SU-DHL-6 (cell line): Measurements from ENCODE around the gene SAG.
A peak's percentile ranks its signal among the peaks of the same experiment; 100 is the strongest.

Source experiments
- H2AFZ ChIP-seq: fragments of 200-600 bp; sonication (generic); 2 replicates; pipeline ENCODE4 v1.6.1; 2014; ENCODE audit warnings: low read depth, mild to moderate bottlenecking, moderate library complexity, mixed read lengths, antibody characterized with exemption, low read length; ENCODE audit not compliant: severe bottlenecking
- H3F3A ChIP-seq: fragments of 200-600 bp; shearing (Covaris generic); 2 replicates; pipeline ENCODE4 v1.6.0; 2016; ENCODE audit warnings: antibody characterized with exemption, mild to moderate bottlenecking; ENCODE audit not compliant: insufficient read depth
- H3K27ac ChIP-seq: fragments of 200-600 bp; sonication (generic); 2 replicates; pipeline ENCODE4 v1.5.1; 2016; ENCODE audit warnings: low read depth, mild to moderate bottlenecking, low read length, moderate library complexity, mixed read lengths
- H3K27me3 ChIP-seq: fragments of 200-600 bp; sonication (generic), shearing (Covaris generic); 2 replicates; pipeline ENCODE4 v1.6.0; 2014; ENCODE audit warnings: mild to moderate bottlenecking, low read length
- H3K36me3 ChIP-seq: fragments of 200-600 bp; sonication (generic); 2 replicates; pipeline ENCODE4 v1.6.1; 2014; ENCODE audit warnings: mild to moderate bottlenecking, low read length, mixed read lengths
- H3K4me2 ChIP-seq: fragments of 300-600, 200-600 bp; shearing (Covaris generic), sonication (generic); 2 replicates; pipeline ENCODE4 v1.6.0; 2014; ENCODE audit warnings: low read length, low read depth, mild to moderate bottlenecking; ENCODE audit not compliant: poor library complexity, severe bottlenecking
- H3K4me3 ChIP-seq: fragments of 200-600 bp; sonication (generic); 2 replicates; pipeline ENCODE4 v1.5.1; 2014; ENCODE audit warnings: antibody characterized with exemption, low read length, mild to moderate bottlenecking, mixed read lengths; ENCODE audit not compliant: insufficient read depth, poor library complexity, severe bottlenecking
- H3K79me2 ChIP-seq: fragments of 200-600 bp; sonication (generic); 2 replicates; pipeline ENCODE4 v1.6.1; 2014; ENCODE audit warnings: mild to moderate bottlenecking, low read length, moderate library complexity; ENCODE audit not compliant: insufficient read depth
- H3K9ac ChIP-seq: fragments of 200-600 bp; sonication (generic); 2 replicates; pipeline ENCODE4 v1.7.0; 2014; ENCODE audit warnings: mild to moderate bottlenecking, low read length
- H3K9me2 ChIP-seq: fragments of 200-600 bp; sonication (generic); replicated peaks from 2 replicates; pipeline ENCODE4 v1.6.1; 2014; ENCODE audit warnings: low read length; ENCODE audit not compliant: insufficient read depth
- H3K9me3 ChIP-seq: fragments of 200-600 bp; sonication (generic); 2 replicates; pipeline ENCODE4 v1.6.1; 2014; ENCODE audit warnings: low read length, mixed read lengths; ENCODE audit not compliant: insufficient read depth
- H4K20me1 ChIP-seq: fragments of 200-600 bp; sonication (generic); 2 replicates; pipeline ENCODE4 v1.6.1; 2014; ENCODE audit warnings: low read depth, mild to moderate bottlenecking, antibody characterized with exemption, low read length, moderate library complexity, mixed read lengths
- EZH2phosphoT487 ChIP-seq: fragments of 200-600 bp; sonication (generic), shearing (Covaris generic); conservative IDR thresholded peaks from 2 replicates; pipeline ENCODE4 v1.6.1; 2018; ENCODE audit warnings: mild to moderate bottlenecking, antibody characterized with exemption, low read length, moderate library complexity, mixed read lengths
- TF ChIP-seq, protein P1 (sequence below): fragments of 200-600 bp; sonication (generic); IDR thresholded peaks from one replicate; pipeline ENCODE4 v1.5.1; 2017; ENCODE audit warnings: antibody characterized with exemption, mild to moderate bottlenecking, low read length, moderate library complexity; ENCODE audit not compliant: insufficient read depth, poor library complexity, severe bottlenecking

The SAG gene

DNA sequence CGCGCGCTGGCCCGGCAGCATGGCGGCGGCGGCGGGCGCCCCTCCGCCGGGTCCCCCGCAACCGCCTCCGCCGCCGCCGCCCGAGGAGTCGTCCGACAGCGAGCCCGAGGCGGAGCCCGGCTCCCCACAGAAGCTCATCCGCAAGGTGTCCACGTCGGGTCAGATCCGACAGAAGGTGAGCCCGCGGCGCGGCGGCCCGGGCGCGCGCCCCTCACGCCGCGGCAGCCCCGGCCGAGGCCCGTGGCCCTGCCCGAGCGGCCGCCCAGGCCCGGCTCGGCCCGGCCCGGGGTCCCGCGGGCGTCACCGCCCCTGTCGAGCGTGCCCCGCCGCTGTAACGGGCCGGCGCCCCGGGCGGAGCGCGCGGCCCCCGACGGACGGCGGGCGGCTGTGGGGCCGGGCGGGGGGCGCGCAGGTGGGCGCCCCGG lies 46.9 kb downstream of the SAG start:
- no peak overlapping the region for H2AFZ ChIP-seq
- H4K20me1 ChIP-seq = peaks cover 4% of the 10 kb centered on the region; the same call in 1 of the 2 replicates
- H3K4me3 ChIP-seq = peak overlapping the region; percentile 73
- H3K9ac ChIP-seq = peak overlapping the region; percentile 62; the same call in 1 of the 2 replicates
- H3K9me3 ChIP-seq = no peaks in the 10 kb centered on the region
- H3K9me2 ChIP-seq = no peaks in the 10 kb centered on the region
- no peaks in the 10 kb centered on the region for H3K27me3 ChIP-seq
- H3K36me3 ChIP-seq = peaks cover 11% of the 10 kb centered on the region; the same call in 1 of the 2 replicates
- peaks cover 19% of the 10 kb centered on the region for H3F3A ChIP-seq
- peaks cover 7% of the 10 kb centered on the region; the same call in 1 of the 2 replicates for H3K79me2 ChIP-seq
- H3K27ac ChIP-seq = no peak overlapping the region
- no peak for TF ChIP-seq EZH2phosphoT487
- TF ChIP-seq, protein P1, sequence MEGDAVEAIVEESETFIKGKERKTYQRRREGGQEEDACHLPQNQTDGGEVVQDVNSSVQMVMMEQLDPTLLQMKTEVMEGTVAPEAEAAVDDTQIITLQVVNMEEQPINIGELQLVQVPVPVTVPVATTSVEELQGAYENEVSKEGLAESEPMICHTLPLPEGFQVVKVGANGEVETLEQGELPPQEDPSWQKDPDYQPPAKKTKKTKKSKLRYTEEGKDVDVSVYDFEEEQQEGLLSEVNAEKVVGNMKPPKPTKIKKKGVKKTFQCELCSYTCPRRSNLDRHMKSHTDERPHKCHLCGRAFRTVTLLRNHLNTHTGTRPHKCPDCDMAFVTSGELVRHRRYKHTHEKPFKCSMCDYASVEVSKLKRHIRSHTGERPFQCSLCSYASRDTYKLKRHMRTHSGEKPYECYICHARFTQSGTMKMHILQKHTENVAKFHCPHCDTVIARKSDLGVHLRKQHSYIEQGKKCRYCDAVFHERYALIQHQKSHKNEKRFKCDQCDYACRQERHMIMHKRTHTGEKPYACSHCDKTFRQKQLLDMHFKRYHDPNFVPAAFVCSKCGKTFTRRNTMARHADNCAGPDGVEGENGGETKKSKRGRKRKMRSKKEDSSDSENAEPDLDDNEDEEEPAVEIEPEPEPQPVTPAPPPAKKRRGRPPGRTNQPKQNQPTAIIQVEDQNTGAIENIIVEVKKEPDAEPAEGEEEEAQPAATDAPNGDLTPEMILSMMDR = no peak
- no peak overlapping the region for H3K4me2 ChIP-seq

DNA sequence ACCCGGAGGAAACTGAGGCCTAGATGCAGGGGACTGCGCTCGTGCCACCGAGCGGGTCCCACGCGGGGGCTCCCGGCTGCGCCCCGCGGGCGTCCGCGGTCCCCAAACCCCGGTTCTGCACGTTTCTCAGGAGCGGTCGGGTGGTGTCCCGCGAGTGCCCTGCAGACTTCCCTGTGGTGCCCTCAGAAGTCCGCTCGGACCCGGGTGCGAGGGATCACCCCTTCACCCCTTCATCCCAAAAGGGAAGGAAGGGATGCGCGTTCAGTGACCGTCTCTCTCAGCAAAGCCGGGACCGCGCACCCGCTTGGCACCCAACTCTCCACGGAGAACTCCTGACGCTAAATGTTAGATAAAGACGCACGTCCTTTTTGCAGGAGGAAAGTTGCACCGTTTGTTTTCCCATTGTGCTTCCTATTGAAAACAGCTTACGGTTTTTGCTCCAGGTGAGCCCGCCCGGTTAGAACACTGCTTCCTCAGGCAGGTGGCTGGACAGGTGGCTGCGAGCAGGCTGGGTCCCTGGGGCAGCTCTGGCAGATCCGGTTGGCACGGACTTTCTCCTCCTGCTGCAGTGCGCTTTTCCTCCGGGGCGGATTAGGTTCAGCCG lies 47.5 kb downstream of the SAG start:
- Histone ChIP-seq H3K4me3 (peak overlapping the region; percentile 73), H3K9me3 (no peaks in the 10 kb centered on the region), H3K27ac (no peak overlapping the region), H3K36me3 (peaks cover 11% of the 10 kb centered on the region; the same call in 1 of the 2 replicates), H3K27me3 (no peaks in the 10 kb centered on the region), H3F3A (peaks cover 19% of the 10 kb centered on the region), H2AFZ (no peak overlapping the region), H4K20me1 (peaks cover 4% of the 10 kb centered on the region; the same call in 1 of the 2 replicates), H3K9me2 (no peaks in the 10 kb centered on the region), H3K79me2 (peaks cover 10% of the 10 kb centered on the region; the same call in 1 of the 2 replicates), H3K4me2 (peak overlapping the region; percentile 84), H3K9ac (peak overlapping the region; percentile 62)
- no peak for TF ChIP-seq EZH2phosphoT487
- TF ChIP-seq, protein P1 = no peak

DNA sequence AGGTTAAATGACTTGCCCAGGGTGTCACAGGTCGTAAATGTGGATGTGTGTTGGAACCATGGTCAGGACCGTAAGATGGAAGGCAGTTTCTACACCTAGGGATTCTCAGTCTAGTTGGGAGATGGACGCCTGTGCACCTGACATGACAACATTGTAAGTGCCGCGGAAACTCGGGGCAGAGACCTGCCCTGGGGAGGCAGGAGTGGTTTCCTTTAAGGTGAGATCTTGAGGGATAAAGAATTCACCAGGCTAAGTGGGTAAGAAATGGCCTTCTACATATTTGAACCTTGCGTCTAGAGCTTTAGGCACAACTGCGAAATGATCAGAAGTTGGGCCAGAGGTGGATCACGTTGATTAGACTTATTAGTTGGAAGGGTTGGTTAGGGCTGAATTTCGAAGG lies 48.3 kb downstream of the SAG start:
- Histone ChIP-seq H3K9ac (peak overlapping the region; percentile 62; the same call in 1 of the 2 replicates), H3K27me3 (no peaks in the 10 kb centered on the region), H4K20me1 (peaks cover 4% of the 10 kb centered on the region; the same call in 1 of the 2 replicates), H2AFZ (no peak overlapping the region), H3K9me2 (no peaks in the 10 kb centered on the region), H3K9me3 (no peaks in the 10 kb centered on the region), H3K36me3 (peaks cover 11% of the 10 kb centered on the region; the same call in 1 of the 2 replicates), H3K4me3 (peak overlapping the region; percentile 73), H3K79me2 (peaks cover 10% of the 10 kb centered on the region; the same call in 1 of the 2 replicates), H3K27ac (no peak overlapping the region), H3F3A (peaks cover 19% of the 10 kb centered on the region), H3K4me2 (peak overlapping the region; percentile 84)
- TF ChIP-seq, protein P1 = no peak
- no peak for TF ChIP-seq EZH2phosphoT487
